DLD1 (cell line): Measurements from ENCODE around the gene LRP3.
"Not testable (repeated sequence)": the region's sequence is repeated elsewhere in the genome, so short reads cannot be mapped to it uniquely, and the experiment has no call there.

Experiments used
- in situ Hi-C: cut with HindIII; loops from 2 replicates; pipeline ENCODE4 v1.10.0; 2017; ENCODE audit warnings: low sequenced_read_pairs

Gene LRP3, protein sequence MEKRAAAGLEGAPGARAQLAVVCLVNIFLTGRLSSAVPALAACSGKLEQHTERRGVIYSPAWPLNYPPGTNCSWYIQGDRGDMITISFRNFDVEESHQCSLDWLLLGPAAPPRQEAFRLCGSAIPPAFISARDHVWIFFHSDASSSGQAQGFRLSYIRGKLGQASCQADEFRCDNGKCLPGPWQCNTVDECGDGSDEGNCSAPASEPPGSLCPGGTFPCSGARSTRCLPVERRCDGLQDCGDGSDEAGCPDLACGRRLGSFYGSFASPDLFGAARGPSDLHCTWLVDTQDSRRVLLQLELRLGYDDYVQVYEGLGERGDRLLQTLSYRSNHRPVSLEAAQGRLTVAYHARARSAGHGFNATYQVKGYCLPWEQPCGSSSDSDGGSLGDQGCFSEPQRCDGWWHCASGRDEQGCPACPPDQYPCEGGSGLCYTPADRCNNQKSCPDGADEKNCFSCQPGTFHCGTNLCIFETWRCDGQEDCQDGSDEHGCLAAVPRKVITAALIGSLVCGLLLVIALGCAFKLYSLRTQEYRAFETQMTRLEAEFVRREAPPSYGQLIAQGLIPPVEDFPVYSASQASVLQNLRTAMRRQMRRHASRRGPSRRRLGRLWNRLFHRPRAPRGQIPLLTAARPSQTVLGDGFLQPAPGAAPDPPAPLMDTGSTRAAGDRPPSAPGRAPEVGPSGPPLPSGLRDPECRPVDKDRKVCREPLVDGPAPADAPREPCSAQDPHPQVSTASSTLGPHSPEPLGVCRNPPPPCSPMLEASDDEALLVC

DNA sequence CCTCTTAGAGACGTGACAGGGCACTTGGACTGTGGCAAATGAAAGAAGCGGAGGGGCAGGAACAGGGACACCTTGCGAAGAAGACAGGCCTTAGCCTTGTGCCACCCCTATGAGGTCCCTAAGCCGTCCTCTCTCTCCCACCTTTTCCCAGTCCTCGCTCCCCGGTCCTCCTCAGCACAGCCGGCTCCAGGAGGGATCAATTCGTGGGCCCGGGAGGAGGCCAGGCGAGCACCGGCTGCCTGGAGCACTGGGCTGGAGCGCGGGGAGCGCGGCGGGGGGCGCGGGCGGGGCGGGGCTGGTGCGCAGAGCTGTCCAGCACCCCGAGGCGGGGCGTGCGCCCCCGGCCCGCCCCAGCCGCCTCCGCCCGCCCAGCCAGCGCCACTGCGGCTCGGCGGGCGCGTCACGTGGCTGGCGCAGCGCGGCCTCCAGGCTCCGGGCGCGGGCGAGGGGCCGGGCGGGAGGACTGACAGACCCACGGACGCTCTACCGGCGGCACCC is at the start of gene LRP3:
Gene LRP3, plus strand, starts transcription at position 466 of the 498 bp plus-strand sequence. CDS start 456 bp downstream, outside the sequence.
- in situ Hi-C loops, result no loop called here

DNA sequence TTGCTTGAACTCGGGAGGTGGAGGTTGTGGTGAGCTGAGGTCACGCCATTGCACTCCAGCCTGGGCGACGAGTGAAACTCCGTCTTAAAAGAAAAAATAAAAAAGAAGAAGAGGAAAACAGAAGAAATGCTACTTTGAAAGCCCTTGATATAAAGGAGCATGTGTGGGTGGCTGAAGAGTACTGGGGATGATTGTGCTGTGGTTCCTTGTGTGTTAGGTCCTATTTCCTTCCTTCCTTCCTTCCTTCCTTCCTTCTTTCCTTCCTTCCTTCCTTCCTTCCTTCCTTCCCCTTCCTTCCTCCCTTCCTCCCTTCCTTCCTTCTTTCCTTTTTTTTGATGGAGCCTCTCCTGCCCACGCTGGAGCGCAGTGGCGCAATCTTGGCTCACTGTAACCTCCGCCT is 47.9 kb upstream of the LRP3 start:
- in situ Hi-C loops, result no loop called here

DNA sequence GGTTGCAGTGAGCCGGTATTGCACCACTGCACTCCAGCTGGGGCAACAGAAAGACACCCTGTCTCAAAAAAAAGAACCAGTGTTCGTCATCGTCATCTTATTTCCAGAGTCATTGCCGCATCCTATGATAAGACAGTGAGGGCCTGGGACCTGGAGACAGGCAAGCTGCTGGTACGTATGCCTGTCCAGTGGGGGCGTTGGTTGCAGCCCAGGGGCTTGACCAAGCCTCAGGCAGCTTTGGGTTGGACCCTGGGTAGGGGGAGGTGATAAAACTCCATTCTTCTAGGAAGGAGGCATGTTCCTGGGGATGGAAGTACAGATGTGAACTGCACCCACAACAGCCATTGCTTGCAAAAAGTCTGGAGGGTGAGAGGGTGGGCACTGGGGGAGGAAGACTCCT is 46.6 kb upstream of the LRP3 start:
- in situ Hi-C loops, result no loop called here

DNA sequence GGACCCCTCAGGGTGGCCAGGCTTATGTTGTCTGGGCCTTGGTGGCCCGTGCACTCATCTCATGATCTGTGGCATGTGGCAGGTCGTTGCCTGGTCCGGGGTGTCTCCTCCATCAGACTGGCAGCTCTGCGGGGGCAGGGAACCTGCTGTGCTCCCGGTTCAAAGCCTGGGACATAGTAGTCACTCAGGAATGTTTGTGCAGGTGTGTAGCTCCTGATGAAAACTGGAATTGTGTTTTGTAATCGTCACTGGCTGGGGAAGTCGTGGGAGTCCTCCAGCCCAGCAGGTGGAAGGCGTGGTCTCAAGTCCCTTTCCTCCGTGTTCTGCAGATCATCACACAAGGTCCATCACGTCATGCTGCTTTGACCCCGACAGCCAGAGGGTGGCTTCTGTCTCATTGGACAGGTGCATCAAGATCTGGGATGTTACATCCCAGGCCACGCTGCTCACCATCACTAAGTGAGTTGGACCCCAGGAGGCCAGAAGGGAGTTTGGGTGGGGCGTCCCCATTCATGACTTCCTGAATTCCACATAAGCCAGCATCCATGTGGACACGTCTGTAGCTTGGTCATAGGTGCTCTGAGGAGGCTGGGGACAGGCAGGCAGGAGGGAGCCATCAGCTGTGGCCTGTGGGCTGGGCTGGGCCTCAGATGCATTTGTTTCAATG is 43.1 kb upstream of the LRP3 start:
- in situ Hi-C loops, result no loop called here

DNA sequence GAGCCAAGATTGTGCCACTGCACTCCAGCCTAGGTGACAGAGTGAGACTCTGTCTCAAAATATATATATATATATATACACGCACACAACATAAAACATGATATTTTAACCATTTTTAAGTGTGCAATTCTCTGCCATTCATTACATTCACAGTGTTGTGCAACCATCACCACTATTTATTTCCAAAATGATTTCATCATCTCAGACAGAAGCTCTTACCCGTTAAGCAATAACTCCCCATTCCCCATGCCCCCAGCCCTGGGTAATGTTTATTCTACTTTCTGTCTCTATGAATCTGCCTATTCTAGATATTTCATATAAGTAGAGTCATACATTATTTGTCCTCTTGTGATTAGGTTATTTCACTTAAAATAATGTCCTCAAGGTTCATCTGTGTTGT is 42.0 kb upstream of the LRP3 start:
- in situ Hi-C loops, result no loop called here

DNA sequence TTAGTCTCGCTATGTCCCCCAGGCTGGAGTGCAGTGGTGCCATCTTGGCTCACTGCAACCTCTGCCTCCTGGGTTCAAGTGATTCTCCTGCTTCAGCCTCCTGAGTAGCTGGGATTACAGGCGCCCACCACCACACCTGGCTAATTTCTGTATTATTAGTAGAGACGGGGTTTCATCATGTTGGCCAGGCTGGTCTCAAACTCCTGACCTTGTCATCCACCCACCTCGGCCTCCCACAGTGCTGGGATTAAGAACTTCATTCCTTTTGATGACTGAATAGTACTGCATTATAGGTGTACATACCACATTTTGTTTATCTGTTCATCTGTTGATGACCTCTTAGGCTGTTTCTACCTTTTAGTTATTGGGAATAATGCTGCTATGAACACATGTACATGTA is 41.5 kb upstream of the LRP3 start:
- in situ Hi-C loops, result not testable (repeated sequence)

DNA sequence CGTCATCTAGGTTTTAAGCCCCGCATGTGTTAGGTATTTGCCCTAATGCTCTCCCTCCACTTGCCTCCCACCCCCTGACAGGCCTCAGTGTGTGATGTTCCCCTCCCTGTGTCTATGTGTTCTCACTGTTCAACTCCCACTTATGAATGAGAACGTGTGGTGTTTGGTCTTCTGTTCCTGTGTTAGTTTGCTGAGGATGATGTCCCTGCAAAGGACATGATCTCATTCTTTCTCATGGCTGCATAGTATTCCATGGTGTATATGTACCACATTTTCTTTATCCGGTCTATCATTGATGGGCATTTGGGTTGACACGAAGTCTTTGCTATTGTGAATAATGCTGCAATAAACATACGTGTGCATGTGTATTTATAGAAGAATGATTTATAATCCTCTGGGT is 39.8 kb upstream of the LRP3 start:
- in situ Hi-C loops, result not testable (repeated sequence)

DNA sequence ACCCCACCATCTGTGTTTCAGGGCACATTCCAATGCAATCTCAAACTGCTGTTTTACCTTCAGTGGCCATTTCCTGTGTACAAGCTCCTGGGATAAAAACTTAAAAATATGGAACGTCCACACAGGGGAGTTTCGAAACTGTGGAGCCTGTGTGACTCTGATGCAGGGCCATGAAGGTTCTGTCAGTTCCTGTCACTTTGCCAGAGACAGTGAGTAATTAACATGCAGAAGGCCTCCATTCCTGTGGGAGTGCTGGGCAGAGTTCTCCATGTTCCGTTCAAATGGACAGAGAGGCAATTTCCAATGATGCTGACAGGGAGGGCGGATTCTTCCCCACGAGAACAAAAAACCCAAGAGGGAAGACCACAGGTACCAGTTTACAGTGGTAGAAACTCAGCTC is 37.8 kb upstream of the LRP3 start:
- in situ Hi-C loops, result no loop called here

DNA sequence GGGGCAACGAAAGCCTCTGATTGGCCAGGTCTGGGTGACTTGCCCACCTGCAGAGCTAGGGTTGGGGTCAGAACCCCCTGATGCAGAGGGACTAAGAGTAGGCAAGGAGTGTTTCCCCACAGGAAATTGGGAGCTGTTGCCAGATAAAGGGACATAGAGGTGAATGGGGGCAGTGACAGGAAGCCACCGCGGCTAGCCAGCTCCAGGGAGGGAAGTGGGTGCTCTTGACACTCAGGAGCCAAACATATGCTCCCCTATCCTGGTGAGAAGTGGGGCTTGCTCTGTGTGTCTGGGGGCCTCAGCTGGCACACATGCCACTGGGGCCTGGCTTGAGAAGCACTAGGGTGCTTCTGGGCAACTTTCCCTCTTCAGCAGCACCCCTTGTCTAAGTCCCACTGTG is 36.2 kb upstream of the LRP3 start:
- in situ Hi-C loops, result no loop called here

DNA sequence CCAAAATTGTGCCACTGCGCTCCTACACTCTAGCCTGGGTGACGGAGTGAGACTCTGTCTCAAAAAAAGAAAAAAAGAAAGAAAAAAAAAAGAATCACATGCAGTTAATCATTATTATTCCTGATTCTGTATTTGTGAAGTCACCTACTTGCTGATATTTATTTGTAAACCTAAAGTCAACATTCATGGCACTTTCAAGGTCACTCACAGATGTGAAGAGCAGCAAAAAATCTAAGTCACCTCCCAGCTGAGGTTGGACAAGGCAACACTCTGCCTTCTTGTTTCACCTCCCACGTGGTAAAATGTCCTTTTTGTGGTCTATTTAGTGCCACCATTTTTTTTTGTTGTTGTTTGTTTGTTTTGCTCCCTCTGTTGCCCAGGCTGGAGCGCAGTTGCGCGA is 35.8 kb upstream of the LRP3 start:
- in situ Hi-C loops, result no loop called here

DNA sequence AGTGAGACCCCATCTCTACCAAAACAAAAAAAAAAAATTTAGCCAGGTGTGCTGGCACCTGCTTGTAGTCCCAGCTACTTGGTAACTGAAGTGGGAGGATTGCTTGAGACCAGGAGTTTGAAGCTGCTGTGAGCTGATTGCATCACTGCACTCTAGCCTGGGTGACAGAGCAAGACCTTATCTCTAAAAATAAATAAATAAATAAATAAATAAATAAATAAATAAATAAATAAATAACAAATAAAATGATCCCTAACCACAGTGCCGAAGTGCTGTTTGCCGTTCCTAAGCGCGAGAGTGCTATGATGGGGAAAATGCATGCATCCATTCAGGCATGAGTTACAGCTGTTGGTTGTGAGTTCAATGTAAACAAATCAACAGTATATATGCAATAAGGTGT is 35.0 kb upstream of the LRP3 start:
- in situ Hi-C loops, result no loop called here

DNA sequence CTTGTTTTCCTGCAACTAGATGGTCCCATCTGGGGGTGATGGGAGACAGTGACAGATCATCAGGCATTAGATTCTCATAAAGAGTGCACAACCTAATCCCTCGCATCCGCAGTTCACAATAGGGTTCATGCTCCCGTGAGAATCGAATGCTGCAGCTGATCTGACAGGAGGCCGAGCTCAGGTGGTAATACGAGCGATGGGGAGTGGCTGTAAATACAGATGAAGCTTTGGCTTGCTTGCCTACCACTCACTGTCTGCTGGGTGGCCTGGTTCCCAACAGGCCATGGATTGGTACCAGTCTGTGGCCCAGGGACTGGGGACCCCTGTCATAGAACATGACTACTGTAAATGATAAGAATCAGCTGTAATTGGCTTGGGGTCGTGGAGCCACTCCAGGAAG is 34.2 kb upstream of the LRP3 start:
- in situ Hi-C loops, result loop anchor here (10.0 kb wide), 1 partner anchor 135 kb away; no protein-coding TSS in a partner anchor

DNA sequence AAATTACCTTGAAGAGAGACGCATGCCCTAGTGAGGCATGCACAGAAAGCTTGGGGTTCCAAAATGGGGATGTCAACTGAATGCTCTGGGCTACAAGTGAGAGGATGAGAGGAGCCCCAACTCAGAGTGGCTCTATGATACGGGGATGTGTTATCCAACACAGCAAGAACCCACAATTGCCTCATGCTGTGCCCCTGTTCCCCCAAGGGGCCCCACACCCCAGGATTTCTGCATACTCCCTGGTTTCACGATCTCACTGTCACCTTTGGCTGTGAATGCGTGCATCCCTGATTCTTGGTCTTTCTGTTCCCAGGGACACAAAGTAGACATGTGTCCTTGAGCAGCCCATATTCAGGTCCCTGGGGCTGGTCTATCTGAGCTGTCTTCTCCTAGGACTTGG is 32.9 kb upstream of the LRP3 start:
- in situ Hi-C loops, result loop anchor here (10.0 kb wide), 1 partner anchor 134 kb away; no protein-coding TSS in a partner anchor

DNA sequence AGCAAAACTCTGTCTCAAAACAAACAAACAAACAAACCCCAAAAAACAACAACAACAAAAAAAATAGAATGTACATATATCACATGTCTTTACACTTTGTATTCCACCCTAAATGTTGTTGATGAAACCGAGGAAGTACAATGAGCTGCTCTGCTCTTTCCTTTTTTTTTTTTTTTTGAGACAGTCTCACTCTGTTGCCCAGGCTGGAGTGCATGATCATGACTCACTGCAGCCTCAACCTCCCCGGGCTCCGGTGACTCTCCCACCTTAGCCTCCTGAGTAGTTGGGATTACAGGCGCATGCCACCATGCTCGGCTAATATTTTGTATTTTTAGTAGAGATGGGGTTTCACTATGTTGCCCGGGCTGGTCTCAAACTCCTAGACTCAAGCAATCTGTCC is 30.6 kb upstream of the LRP3 start:
- in situ Hi-C loops, result loop anchor here (10.0 kb wide), 1 partner anchor 131 kb away; no protein-coding TSS in a partner anchor

DNA sequence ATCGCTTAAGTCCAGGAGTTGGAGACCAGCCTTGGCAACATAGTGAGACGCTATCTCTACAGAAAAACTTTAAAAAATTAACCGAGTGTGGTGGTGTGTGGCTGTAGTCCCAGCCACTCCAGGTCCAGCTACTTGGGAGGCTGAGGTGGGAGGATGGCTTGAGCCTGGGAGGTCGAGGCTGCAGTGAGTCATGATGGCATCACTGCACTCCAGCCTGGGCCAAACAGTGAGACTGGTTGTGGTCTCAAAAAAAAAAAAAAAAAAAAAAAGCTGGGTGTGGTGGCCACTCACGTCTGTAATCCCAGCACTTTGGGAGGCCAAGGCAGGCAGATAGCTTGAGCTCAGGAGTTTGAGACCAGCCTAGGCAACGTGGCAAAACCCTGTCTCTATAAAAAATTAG is 28.1 kb upstream of the LRP3 start:
- in situ Hi-C loops, result loop anchor here (10.0 kb wide), 1 partner anchor 129 kb away; no protein-coding TSS in a partner anchor

DNA sequence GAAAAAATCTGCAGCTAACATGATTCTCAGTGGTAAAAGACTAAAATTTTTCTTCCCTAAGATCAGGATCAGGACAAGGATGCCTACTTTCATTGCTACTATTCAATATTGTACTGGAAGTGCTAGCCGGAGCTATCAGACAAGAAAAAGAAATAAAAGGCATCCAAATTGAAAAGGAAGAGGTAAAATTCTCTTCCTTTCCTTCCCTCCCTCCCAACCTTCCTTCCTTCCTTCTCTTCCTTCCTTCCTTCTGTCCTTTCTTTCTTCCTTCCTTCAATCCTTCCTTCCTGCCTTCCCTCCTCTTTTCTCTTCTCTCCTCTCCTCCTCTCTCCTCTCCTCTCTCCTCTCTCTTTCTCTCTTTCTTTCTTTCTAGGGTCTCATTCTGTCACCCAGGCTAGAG is 26.7 kb upstream of the LRP3 start:
- in situ Hi-C loops, result loop anchor here (10.0 kb wide), 1 partner anchor 127 kb away; no protein-coding TSS in a partner anchor

DNA sequence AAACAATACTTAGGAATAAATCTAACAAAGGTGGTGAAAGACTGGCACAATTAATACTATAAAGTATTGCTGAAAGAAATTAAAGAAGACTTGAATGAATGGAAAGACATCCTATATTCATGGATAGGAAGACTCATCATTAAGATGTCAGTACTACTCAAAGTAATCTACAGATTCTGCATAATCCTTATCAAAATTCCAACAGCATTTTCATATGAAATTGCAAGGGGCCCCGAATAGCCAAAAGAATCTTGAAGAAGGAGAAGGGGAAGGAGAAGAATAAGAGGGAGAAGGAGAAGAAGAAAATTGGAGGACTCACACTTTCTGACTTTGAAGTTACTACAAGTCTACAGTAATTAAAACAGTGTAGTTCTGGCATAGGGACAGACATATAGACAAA is 25.6 kb upstream of the LRP3 start:
- in situ Hi-C loops, result loop anchor here (10.0 kb wide), 1 partner anchor 126 kb away; no protein-coding TSS in a partner anchor

DNA sequence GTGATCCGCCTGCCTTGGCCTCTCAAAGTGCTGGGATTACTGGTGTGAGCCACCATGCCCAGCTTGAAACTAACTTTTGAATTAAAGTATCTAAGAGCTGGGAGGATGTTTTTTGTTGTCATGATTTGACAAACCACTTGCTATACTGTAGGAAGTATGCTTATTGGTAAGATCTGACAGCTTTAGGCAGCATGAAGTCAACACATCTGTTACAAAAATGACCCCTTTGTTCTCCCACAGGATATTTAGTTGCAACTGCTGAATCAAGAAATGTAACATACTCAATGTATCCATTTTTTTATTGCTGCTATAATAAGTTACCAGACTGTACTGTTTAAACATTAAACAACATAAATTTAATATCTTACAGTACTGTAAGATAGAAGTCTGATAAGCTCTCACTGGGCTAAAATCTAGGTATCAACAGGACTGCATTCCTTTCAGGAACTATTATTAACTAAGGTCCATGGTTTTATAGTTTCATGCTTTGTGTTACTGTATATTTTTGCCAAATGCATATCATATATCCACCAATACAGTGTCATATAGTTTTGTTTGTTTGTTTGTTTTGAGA is 22.8 kb upstream of the LRP3 start:
- in situ Hi-C loops, result no loop called here

DNA sequence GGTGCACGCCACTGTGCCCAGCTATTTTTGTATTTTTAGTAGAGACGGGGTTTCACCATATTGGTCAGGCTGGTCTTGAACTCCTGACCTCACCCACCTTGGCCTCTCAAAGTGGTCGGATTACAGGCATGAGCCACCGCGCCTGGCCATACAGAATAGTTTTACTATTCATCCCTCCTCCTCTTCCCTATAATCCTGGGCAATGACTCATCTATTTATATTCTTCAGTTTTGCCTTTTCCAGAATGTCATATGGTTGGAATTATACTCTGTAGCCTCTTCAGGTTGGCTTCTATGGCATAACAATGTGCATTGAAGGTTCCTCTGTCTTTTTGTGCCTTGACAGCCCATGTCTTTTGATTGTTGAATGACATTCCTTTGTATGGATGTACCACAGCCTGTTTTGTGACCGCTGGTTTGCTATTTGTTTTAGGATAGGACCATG is 22.2 kb upstream of the LRP3 start:
- in situ Hi-C loops, result no loop called here

DNA sequence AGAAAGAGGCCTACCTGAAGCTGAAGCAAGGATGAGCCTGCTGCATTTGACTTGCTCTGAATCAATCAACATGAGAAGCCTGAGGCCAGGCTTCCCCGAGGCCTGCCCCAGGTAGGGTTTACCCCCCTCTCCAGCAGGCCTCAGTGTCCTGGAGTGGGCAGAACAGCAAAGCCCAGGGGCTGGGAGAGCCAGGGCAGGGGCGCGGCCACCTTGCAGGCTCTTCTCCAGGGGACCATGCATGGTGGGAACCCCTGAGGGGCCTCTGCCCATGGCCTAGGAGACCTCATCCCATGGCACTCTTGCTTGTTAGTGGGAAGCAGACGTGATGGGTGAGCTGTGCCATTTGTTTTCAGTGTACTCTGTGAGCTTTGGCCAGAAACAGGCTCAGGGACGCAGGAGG is 19.9 kb upstream of the LRP3 start:
- in situ Hi-C loops, result no loop called here
